Body of pancreas (tissue), 4 donors: ENCODE data around the gene RGS6.

ENCODE experiments used
- POLR2A ChIP-seq, 3 donors: fragments of 450-650 bp; IDR thresholded peaks; one replicate each; pipeline ENCODE4 v1.6.1; 2016; ENCODE audit warnings: antibody characterized with exemption in 3 of 3, mild to moderate bottlenecking in 2 of 3
- TF ChIP-seq, protein P1 (sequence below), 7 experiments: fragments of 450-650 bp in 4 of 7; fragments of 200-600 bp in 3 of 7; sonication (generic) in 3 of 7; IDR thresholded peaks; one replicate each; pipeline ENCODE4 v1.5.1; 2016 to 2019; ENCODE audit warnings: antibody characterized with exemption in 7 of 7

- TF ChIP-seq, protein P1, sequence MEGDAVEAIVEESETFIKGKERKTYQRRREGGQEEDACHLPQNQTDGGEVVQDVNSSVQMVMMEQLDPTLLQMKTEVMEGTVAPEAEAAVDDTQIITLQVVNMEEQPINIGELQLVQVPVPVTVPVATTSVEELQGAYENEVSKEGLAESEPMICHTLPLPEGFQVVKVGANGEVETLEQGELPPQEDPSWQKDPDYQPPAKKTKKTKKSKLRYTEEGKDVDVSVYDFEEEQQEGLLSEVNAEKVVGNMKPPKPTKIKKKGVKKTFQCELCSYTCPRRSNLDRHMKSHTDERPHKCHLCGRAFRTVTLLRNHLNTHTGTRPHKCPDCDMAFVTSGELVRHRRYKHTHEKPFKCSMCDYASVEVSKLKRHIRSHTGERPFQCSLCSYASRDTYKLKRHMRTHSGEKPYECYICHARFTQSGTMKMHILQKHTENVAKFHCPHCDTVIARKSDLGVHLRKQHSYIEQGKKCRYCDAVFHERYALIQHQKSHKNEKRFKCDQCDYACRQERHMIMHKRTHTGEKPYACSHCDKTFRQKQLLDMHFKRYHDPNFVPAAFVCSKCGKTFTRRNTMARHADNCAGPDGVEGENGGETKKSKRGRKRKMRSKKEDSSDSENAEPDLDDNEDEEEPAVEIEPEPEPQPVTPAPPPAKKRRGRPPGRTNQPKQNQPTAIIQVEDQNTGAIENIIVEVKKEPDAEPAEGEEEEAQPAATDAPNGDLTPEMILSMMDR (IDR thresholded peaks at IDR 0.05), result no peak
- TF ChIP-seq POLR2A (IDR thresholded peaks at IDR 0.05), result no peak
Observed at GRCh38 chr14:72591391-72591790, 659.2 kb downstream of the RGS6 start.
